HG02852 (cell line): Measurements from ENCODE around the gene RHOD.
A peak's percentile ranks its signal among the peaks of the same experiment; 100 is the strongest.

Source experiments
- ATAC-seq: cut with Tn5 transposase; IDR thresholded peaks from one replicate; pipeline ENCODE4 v1.9.1; 2021; ENCODE audit warnings: mild to moderate bottlenecking, moderate library complexity; ENCODE audit not compliant: unreplicated experiment

RHOD gene

DNA sequence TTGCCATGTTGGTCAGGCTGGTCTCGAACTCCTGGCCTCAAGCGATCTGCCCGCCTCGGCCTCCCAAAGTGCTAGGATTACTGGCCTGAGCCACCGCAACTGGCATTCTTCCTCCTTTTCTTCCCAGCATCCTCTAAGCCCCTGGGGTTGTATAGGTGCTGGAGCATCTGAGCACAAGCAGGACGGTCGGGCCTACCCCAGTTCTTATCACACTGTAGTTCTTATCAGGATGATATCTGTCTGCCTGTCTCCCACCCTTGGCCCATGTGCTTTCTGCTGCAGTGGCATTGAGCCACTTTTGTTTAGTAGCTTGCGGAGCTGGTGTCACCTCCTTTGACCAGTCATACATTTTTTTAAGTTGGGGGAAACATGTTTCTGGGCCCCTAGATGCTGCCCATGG, 1.9 kb downstream of the RHOD start:
- no peak for ATAC-seq

DNA sequence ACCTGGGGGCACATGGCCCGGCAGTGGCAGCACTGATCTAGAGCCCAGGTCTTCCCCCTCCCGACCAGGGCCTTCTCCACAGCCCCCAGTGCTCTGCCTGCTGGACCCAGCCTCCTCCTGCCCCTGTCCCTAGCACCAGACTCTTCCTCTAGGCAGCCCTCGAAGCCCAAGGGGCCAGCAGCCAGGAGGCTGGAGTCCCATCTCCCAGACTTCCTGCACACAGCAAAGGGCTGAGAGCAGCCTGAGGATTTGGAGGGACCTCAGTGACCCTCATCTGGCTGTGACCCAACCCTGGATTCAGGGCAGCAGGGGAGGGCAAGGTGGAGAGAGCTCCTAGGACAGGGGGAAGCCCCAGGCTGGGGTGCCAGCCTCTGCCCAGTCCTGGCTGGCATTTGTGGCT, 3.0 kb downstream of the RHOD start:
- ATAC-seq: no peak

DNA sequence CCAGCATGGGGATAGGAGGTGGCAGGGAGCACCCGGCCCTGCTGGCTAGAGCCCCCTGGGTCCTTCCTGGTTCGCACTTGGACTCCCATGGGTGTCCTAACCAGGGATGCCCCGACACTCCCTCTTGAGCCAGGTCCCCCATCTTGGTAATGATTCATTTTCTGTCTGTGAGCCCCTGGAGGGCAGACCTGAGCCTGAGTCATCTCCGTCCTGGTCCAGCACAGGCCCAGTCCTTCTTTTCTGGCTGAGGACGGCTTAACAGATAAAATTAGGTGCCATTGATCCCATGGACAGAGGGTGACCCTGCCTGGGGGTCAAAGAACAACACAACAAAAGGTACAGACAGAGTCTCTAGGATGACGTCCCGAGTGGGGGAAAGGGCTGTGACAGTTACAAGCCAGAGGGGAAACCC, 3.5 kb downstream of the RHOD start:
- no peak for ATAC-seq

DNA sequence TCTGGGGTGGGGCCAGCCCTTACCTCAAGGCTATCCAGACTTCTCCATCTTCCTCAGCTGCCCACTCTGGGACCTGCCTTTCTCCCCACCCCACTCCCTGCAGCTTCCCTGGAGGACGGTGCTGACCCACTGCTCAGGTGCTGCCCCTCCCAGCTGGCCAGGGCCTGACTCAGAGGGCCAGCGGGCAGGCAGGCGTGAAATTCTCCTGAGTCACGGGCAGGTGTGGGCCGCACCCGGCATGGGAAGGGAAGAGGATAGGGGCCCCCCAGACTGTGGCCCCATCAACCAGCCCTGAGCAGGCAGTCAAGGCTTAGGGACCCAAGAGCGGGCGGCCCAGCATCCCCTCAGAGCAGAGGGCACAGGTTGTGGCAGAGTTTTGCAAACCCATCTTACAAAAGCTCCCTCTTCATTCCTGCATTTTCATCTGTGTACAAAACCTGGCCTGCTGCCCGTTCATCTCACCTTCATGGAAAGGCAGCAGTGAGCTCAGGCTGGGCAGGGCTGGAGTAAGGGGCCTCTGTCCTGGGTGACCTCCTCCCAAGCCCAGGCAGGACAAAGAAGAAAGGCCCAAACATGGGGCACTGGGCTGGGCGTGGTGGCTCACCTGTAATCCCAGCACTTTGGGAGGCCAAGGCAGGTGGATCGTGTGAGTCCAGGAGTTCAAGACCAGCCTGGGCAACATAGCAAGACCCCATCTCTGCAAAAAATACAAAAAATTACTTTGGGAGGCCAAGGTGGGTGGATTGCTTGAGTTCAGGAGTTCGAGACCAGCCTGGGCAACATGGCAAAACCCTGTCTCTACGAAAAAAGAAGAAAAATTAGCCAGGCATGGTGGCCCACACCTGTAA, 6.1 kb downstream of the RHOD start:
- no peak for ATAC-seq

DNA sequence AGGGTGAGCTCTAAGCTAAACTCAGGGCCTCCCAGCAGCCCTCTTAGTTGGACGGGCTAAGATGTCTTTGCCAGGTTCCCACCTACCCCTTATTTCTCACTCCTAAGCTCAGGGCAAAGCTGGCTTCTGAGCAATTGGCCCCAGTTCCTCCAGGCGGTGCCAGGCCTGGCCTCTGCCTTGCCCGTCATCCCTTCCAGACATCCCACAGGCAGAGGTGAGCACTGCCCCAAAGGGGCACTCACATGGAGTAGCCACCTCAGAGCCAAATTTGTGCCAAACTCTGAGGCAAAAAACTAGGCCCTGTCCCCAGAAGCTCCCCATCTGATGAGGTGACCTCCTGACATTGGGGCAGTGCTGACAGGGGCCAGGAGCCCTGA, 9.7 kb downstream of the RHOD start:
- no peak for ATAC-seq

DNA sequence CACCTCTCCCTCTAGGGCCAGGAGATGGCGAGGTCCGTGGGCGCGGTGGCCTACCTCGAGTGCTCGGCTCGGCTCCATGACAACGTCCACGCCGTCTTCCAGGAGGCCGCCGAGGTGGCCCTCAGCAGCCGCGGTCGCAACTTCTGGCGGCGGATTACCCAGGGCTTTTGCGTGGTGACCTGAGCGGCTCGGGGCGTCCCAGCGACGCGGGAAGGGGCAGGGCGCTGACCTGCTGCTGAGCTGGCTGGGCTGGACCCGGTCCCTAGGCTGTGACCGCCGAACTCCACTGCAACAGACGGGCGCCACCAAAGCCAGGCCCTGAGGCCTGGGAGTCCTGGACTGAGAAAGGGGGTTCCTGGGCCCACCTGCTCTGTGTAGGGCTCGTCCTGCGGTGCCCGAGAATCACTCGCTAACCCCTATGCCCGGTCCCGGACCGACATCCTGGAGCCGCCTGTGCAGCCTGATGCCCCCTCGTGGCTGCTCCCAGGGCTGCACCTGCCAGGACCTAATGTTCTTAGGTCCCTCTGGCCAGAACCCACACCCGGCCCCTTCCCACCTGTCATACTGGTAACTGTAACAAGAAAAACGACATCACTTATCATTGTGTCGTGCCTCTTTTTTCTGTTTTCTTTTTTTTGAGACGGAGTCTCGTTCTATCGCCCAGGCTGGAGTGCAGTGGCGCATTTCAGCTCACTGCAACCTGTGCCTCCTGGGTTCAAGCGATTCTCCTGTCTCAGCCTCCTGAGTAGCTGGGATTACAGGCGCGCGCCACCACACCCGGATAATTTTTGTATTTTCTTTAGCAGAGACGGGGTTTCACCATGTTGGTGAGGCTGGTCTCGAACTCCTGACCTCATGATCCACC, 15.0 kb downstream of the RHOD start:
- ATAC-seq: no peak

DNA sequence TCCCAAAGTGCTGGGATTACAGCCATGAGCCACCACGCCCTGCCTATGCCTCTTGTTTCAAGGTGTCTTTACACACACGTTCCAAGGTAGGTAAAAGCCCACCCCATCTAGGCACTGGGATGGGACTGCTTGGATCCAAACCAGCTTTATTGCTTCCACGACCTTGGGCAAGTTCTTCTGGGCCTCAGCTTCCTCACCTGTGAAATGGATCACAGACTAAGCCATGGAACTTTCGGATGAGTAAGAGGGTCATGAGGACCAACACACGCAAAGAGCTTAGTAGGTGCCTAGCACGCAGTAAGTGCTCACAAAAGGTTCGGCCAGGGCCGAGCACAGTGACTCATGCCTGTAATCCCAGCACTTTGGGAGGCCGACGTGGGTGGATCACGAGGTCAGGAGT, 15.6 kb downstream of the RHOD start:
- ATAC-seq: no peak

DNA sequence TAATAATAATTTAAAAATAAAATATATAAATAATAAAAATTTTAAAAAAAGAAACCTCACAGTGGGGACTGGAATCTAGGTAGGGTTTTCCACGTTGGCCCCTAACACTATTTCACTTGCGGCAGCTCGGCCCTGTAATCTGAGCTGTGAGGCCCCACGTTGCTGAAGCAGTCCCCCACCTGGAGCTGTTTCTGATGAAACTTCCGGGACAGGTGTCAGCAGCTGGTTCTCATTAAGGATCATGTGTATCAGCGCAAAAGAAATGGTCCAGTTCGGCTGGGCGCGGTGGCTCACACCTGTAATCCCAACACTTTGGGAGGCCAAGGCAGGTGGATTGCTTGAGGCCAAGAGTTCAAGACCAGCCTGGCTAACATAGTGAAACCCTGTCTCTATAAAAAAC, 17.3 kb downstream of the RHOD start:
- no peak for ATAC-seq

DNA sequence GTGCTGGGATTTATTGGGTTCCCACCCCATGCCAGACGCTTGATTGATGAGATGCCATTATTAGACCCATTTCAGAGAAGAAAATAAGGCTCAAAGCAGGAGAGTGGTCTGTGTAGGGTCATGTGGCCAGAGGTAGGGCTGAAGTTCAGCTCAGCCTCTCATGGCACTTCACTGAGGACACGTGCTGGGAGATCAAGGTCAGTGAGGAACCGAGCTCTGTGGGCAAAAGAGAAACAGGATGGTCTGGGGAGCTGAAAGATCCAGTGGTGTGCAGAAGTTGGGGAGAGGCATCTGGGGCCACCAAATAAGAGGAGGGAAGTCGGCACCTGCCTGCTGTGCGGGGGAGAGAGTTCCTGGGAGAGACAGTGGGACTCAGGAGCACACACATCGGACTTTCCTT, 19.6 kb downstream of the RHOD start:
- ATAC-seq: no peak

DNA sequence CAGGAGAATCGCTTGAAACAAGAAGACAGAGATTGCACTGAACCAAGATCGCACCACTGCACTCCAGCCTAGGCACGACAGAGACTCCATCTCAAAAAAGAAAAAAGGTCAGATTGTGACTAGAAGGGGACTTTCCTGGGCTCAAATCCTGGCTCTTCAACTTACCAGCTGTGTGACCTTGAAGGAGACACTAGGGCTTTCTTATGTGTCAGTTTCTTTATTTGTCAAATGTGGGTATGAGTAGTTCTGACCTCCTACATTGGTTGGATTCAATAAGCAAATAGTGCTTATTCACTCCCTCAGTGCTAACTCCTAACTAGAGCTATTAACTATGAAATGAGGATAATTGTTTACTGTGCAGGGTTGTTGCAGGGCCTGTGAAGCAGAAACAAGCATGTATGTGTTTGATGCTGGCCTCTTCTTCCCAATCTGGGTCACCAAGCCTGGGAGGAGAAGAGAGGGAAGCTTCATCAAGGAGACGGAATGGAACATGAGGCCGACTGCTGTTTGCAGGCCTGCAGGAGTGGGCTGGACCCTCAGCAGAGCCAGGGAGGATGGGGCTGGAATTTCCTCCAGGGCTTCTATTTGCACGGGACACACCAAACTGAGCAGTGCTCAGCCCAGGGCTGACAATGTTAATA, 22.5 kb downstream of the RHOD start:
- ATAC-seq: no peak

DNA sequence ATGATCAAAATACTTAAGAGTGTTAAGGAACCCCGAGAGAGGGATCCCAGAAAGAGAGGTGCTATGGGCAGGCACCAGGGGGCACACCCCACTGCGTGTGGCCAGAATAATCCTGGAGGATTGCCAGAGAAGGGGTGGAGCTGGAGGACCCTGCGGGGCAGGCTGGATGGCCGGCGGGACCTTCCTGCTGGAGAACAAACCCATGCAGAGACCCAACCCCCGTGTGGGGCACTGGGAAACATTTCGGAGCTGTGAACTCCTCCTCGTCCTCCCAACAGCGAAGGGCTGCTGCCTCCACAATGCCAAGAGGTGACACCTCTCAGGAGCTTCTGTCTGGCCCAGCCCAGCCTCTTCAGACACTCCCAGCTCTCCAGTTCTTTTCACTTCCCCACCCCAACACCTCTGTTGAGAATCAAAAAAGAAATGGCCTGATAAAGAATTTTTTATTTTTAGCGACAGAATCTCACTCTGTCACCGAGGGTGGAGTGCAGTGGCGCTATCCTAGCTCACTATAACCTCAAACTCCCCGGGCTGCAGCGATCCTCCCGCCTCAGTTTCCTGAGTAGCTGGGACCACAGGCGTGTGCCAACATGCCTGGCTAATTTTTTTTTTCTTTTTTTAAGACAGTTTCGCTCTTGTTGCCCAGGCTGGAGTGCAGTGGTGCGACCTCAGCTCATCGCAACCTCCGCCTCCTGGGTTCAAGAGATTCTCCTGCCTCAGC, 25.6 kb downstream of the RHOD start:
- ATAC-seq: no peak

DNA sequence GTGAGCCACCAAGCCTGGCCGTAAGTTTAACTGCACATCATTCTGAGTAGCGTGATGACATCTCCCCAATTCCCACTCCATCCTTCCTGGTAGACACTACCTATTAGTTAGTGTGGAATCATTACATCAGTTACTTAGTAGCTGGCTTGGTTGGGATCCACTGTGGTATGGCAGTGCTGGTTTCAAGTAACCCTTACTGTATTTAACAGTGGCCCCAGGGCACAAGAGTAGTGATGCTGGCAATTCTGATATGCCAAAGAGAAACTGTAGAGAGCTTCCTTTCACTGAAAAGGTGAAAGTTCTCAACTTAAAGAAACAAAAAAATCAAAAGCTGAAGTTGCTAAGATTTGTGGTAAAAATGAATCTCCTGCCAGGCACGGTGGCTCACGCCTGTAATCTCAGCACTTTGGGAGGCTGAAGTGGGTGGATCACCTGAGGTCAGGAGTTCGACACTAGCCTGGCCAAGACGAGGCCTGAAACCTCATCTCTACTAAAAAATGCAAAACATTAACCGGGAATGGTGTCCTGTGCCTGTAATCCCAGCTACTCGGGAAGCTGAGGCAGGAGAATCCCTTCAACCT, 27.2 kb downstream of the RHOD start:
- ATAC-seq: no peak

DNA sequence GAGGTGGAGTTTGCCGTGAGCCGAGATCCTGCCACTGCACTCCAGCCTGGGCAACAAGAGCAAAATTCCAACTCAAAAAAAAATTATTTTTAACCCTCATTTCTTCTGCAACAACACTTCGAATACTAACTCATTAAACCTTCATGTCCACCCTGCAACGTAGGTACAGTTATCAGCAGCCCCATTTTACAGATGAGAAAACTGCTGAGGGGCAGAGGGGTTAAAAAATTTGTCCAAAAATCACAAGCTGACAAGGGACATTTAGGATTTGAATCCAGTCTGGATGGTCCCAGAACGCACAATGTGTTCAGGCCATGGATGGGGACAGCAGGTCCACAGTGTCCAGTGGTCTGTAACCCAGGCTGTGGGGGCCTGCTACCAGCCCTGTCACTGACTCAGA, 29.0 kb downstream of the RHOD start:
- ATAC-seq: no peak

DNA sequence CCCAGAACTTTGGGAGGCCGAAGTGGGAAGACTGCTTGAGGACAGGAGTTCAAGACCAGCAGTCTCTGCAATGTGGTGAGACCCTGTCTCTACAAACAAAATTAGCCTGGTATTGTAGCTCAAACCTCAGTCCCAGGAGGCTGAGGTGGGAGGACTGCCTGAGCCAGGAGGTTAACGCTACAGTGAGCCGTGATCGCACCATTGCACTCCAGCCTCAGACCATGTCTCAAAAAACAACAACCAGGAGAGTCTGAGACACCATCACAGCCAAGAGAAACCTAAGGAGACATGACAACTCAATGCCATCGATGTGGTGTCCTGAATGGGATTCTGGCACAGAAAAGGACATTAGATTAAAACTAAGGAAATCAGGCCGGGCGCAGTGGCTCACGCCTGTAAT, 34.1 kb downstream of the RHOD start:
- no peak for ATAC-seq

DNA sequence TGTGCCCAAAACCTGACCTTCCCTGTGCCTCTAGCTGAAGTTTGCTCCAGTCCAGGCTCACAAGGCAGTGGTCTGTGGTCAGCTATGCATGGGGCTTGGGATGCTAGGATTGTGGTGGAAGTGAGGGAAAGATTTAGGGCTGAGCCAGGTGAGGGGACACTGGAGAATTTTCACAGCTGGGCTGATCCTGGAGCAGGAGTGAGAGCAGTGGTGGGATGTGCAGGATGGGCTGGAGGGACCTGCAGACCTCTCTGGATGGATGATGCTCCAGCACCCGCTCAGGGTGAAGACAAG, 38.5 kb downstream of the RHOD start:
- no peak for ATAC-seq

DNA sequence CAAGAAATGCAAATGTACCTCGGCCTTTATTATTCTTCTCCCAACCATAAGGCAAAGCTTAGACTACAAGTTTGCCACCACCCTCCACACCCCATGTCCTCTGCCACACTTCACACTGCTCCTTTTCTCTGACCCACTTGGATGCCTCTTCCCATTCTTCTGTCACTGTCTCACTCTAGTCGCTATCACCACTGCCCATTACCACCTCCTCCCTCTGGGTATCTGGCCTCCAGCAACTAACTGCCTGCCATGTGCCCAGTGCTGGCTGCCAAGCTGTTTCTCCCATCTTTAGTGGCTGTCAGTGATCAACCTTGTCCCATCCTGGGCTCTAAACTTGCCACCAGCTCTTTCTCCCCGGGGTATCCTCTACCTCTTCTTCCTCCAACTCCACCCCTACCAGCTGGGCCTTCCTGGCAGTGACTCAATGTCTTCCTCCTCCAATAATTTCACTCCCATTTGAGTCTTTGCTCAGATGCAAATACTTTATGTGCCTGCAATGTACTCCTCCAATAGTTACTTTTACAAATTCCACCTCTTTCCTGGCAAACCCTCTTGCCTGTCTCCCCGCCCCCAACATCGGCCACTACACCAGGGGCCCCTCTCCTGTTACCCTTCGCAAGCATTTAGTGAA, 42.3 kb downstream of the RHOD start:
- no peak for ATAC-seq

DNA sequence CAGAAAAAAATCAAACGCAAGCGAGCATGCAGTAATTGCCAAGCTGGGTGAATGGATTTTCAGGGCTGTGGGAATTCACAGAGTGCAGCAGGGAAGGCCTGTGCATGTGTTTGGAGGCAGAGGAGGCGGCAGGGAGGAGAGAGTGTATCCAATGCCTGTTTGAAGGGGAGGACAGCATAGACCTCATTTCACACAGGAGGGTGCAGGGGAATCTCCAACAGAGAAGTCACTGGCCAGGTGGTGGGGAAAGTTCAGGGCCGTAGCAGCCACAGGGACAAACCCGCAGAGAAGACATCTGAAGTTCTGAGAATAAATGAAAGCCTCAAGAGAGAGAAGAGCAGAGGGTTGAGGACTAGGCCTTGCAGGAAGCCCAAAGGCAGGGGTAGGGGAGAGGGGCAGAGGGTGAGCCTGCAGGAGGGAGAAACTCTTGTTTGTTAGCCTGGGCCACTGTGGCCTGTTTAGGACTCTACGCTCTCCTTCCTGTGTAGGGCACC, 43.2 kb downstream of the RHOD start:
- ATAC-seq: peak; percentile 67

DNA sequence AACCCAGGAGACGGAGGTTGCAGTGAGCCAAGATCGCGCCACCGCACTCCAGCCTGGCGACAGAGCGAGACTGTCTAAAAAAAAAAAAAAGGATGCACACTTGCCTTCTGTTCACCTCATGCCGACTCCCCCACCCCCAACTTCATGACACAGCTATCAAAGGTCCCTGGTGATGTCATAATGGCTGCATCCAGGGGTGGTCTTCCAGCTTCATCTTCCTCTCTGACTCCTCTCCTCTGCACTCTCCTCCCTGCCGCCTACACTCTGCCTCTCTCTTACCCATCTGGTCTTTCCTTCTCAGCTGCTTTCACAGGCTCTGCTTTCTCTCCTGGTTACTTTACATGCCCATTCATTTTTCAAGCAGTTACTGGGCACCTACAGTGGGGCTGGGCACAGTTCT, 46.0 kb downstream of the RHOD start:
- no peak for ATAC-seq

DNA sequence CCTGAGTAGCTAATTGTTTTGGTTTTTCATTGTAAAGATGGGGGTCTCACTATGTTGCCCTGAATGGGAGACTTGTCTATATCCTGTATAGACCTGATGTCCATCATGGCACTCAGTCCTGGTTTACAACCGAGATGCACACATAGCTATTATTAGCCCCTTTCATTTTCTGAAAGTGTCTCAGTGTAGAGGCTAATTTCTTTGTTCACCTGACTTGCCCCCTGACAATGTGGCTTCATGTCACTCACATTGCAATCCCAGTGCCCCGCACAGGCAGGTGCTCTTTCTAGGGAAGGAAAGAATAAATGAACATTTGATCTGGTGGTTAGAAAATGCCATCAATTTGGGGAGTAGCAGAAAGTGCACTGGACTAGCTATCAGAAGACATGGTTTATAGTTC, 49.3 kb downstream of the RHOD start:
- no peak for ATAC-seq

DNA sequence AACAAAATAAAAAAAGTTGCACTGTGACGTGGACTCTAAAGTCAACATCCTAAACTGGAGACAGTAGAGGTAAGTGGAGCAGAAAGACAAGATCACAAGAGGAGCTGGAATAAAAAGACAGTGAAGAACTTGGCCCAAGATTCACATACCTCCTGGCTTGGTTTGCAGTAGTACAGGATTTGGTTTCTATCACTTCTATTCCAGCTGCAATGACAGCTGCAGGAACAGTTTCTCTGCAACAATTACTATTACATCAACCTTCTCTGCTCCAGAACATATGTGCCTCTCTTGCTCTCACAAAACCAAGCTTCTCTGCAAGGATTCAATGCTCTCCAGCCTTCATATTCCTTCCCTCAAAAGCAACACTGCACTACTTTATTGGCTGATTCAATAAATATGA, 54.6 kb downstream of the RHOD start:
- ATAC-seq: no peak
